ENCODE results near the gene SMURF2. TPM values are rescaled to one million over a fixed set of nuclear protein-coding genes. Genes with fewer than 3 reads are reported as not detected.

Gene SMURF2
- polyA plus RNA-seq, 1 of the 3 experiments (the other 2 are of a cell fraction): 36.6 TPM

- TF ChIP-seq SIN3A (IDR thresholded peaks at IDR 0.05; ENCODE audit: borderline replicate concordance, low read depth, low read length) (no peak), ZBTB33 (IDR thresholded peaks at IDR 0.05; ENCODE audit: borderline replicate concordance, low read depth) (no peak), TAF1 (IDR thresholded peaks at IDR 0.05; ENCODE audit: borderline replicate concordance, low read depth, low read length) (no peak), USF2 (IDR thresholded peaks at IDR 0.05; ENCODE audit: borderline replicate concordance, low read depth, low read length) (no peak), RFX5 (IDR thresholded peaks at IDR 0.05; ENCODE audit: low read length) (no peak), GABPA (IDR thresholded peaks at IDR 0.05; ENCODE audit: low read depth) (no peak), GATA2 (CRISPR knock-in tag; IDR thresholded peaks at IDR 0.05) (no peak), CTCF (IDR thresholded peaks at IDR 0.05) (no peak), RXRA (IDR thresholded peaks at IDR 0.05; ENCODE audit: borderline replicate concordance, low read depth) (no peak), IRF3 (IDR thresholded peaks at IDR 0.05; ENCODE audit: low read depth, low read length) (no peak)
Observed at GRCh38 chr17:64527914-64528313, 134.2 kb downstream of the SMURF2 start (continued).

GRCh38 chr17:64520359-64520758 lies 141.7 kb downstream of the SMURF2 start:
- Histone ChIP-seq H4K20me1 (ENCODE audit: insufficient read depth) (no peaks in the 10 kb centered on the region), H3K9ac (no peak overlapping the region), H3K36me3 (replicated peaks in 1 of 2; ENCODE audit: control insufficient read depth in 1 of 2, insufficient read depth in 2 of 2, low read length in 1 of 2) (peaks cover 73 to 90% of the 10 kb centered on the region in 2 experiments), H3K9me3 (no peaks in the 10 kb centered on the region), H3K4me3 (ENCODE audit: low read depth in 2 of 2, low read length in 1 of 2) (no peak overlapping the region), H3K27ac (ENCODE audit: low read depth in 2 of 2, low read length in 1 of 2) (no peak overlapping the region), H3F3A (replicated peaks; ENCODE audit: insufficient read depth) (peaks cover 10% of the 10 kb centered on the region), H3K4me1 (ENCODE audit: control insufficient read depth in 1 of 2, insufficient read depth in 2 of 2, low read depth in 1 of 2, low read length in 1 of 2) (no peaks in the 10 kb centered on the region), H3K79me2 (ENCODE audit: insufficient read depth) (peaks cover 24% of the 10 kb centered on the region; the same call in 1 of the 2 replicates), H3K27me3 (ENCODE audit: insufficient read depth) (no peaks in the 10 kb centered on the region), H3K9me2 (no peaks in the 10 kb centered on the region), H2AFZ (ENCODE audit: low read depth) (no peak overlapping the region), H3K4me2 (no peak overlapping the region)
- CTCF ChIA-PET: interaction anchor here (0.8 to 1.0 kb wide), 2 partner anchors 21 to 256 kb away, joined by 3 read pairs; no protein-coding TSS in a partner anchor
- POLR2A ChIA-PET: interaction anchor here (1.2 to 2.6 kb wide), 2 partner anchors 13 to 15 kb away, joined by 3 to 8 read pairs; partner anchors contain the start of genes CEP95 and DDX5
- DNase-seq: no peak
- 97% methylated on average over 6 of the region's 6 CpGs for WGBS (ENCODE audit: low lambda C conversion rate)
- TF ChIP-seq RFX5 (IDR thresholded peaks at IDR 0.05; ENCODE audit: low read length): no peak
- TF ChIP-seq FOXJ3 (CRISPR knock-in tag; IDR thresholded peaks at IDR 0.05): no peak
- TF ChIP-seq TCF12 (IDR thresholded peaks at IDR 0.05): no peak
- no peak for TF ChIP-seq NFIC (IDR thresholded peaks at IDR 0.05; ENCODE audit: borderline replicate concordance)
- no peak for TF ChIP-seq ZBTB33 (IDR thresholded peaks at IDR 0.05; ENCODE audit: borderline replicate concordance, low read depth)
